Ishikawa (cell line): ENCODE data around the gene APOF.

Experiments
- CEBPB ChIP-seq: IDR thresholded peaks from 2 replicates; pipeline ENCODE4 v1.6.1; 2012
- EGR1 ChIP-seq: IDR thresholded peaks from 2 replicates; pipeline ENCODE4 v1.6.1; 2012
- FOXM1 ChIP-seq: IDR thresholded peaks from 2 replicates; pipeline ENCODE4 v1.6.1; 2012; ENCODE audit warnings: low read depth, borderline replicate concordance
- MAX ChIP-seq: IDR thresholded peaks from 2 replicates; pipeline ENCODE4 v1.6.1; 2012
- NFIC ChIP-seq: IDR thresholded peaks from 2 replicates; pipeline ENCODE4 v1.6.1; 2012
- REST ChIP-seq: IDR thresholded peaks from 2 replicates; pipeline ENCODE4 v1.6.1; 2012; ENCODE audit warnings: low read depth, mild to moderate bottlenecking
- TAF1 ChIP-seq: IDR thresholded peaks from 2 replicates; pipeline ENCODE4 v1.6.1; 2012; ENCODE audit warnings: low read depth, mild to moderate bottlenecking
- YY1 ChIP-seq: IDR thresholded peaks from 2 replicates; pipeline ENCODE4 v1.6.1; 2012; ENCODE audit warnings: low read depth
- ZBTB7A ChIP-seq: IDR thresholded peaks from 2 replicates; pipeline ENCODE4 v1.6.1; 2012; ENCODE audit warnings: low read depth

DNA sequence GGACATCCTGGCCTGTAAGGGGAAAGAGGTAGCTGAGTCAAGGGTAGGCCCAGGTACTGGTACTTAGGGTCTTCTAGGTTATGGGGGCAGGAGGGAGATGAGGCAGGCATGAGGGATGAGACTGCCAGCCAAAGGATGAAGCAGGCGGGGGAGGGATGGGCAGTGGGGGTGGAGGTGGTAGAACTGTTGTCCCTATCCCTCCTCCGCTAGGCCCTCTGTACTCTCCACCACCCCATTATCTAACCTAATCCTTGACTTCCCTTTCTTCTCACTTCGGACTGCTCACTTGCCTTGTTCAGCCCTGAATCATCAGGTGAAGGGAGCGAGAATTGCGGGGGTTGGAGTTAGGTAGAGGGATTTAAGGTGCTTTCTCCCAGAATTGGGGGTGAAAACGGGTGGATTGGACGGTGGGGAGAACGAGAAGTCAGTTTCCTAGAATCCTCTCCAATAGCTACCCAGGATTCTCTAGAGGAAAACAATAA is 29.4 kb downstream of the APOF start:
- no peak for TF ChIP-seq MAX
- TF ChIP-seq REST: no peak
- TF ChIP-seq FOXM1: no peak
- TF ChIP-seq YY1: no peak
- 0 out of 2 replicates have a peak, but pooled peaks have one; percentile 24 for TF ChIP-seq EGR1
- no peak for TF ChIP-seq ZBTB7A
- TF ChIP-seq NFIC: no peak
- no peak for TF ChIP-seq CEBPB
- TF ChIP-seq TAF1: no peak
